HL-60 (cell line): Measurements from ENCODE around the gene TMPRSS11A.

Experiments
- POLR2AphosphoS5 ChIP-seq: IDR thresholded peaks from 2 replicates; pipeline ENCODE4 v1.6.1; 2012; ENCODE audit warnings: low read depth
- SPI1 ChIP-seq: IDR thresholded peaks from 2 replicates; pipeline ENCODE4 v1.6.1; 2012; ENCODE audit warnings: low read depth, mild to moderate bottlenecking, borderline replicate concordance
- TF ChIP-seq, protein P1 (sequence below): IDR thresholded peaks from one replicate; pipeline ENCODE4 v1.5.1; 2011; ENCODE audit warnings: low read length, control low read depth, inconsistent platforms; ENCODE audit not compliant: insufficient read depth

DNA sequence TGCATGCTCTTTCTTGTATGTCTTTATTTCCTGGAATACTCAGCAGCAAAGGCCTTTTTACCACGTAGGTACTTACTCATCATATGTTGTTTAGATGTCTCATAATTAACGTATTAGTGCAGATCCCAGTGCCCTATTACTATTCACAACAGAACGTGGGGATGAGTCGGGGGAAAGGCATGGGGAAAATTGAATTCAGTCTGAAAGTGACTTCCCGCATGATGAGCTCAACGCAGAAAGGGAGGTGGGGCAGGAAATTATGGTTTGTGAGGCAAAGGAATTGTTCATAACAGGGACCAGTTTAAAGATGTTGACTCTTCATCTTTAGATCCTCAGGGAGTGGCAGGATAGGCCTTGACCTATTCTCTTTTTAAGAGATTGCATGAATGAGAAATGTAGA lies 77.5 kb downstream of the TMPRSS11A start:
- TF ChIP-seq, protein P1, sequence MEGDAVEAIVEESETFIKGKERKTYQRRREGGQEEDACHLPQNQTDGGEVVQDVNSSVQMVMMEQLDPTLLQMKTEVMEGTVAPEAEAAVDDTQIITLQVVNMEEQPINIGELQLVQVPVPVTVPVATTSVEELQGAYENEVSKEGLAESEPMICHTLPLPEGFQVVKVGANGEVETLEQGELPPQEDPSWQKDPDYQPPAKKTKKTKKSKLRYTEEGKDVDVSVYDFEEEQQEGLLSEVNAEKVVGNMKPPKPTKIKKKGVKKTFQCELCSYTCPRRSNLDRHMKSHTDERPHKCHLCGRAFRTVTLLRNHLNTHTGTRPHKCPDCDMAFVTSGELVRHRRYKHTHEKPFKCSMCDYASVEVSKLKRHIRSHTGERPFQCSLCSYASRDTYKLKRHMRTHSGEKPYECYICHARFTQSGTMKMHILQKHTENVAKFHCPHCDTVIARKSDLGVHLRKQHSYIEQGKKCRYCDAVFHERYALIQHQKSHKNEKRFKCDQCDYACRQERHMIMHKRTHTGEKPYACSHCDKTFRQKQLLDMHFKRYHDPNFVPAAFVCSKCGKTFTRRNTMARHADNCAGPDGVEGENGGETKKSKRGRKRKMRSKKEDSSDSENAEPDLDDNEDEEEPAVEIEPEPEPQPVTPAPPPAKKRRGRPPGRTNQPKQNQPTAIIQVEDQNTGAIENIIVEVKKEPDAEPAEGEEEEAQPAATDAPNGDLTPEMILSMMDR, result no peak
- TF ChIP-seq SPI1, result no peak
- no peak for TF ChIP-seq POLR2AphosphoS5
